A549 (cell line): ENCODE measurements around the gene NPRL2. TPM values are rescaled to one million over a fixed set of nuclear protein-coding genes. Genes with fewer than 3 reads are reported as not detected.

Source experiments
- ATAC-seq, 2 experiments: fragments of 200-7000 bp in 1 of 2; fragments of >200 bp in 1 of 2; cut with Nextera tagmentation in 1 of 2; cut with Tn5 transposase in 1 of 2; 3 replicates each; pipeline versions ENCODE4 v1.8.0 to v1.9.1; 2018 to 2020; ENCODE audit warnings: mild to moderate bottlenecking in 1 of 2, moderate library complexity in 1 of 2
- CTCF ChIA-PET: fragments of 300-600 bp; sonication (Branson Sonifier 250); formaldehyde crosslinking; extraction: SDS; loops from one replicate; lab custom pipeline; 2021; ENCODE audit warnings: antibody characterized with exemption, inconsistent platforms; lab: Yijun Ruan, JAX
- POLR2A ChIA-PET: fragments of 350-600 bp; formaldehyde crosslinking; extraction: SDS; loops from one replicate; lab custom pipeline; 2021; ENCODE audit warnings: antibody characterized with exemption, inconsistent platforms; lab: Yijun Ruan, JAX
- DNase-seq, 2 experiments: peaks; one replicate each; pipeline versions ENCODE4 v3.0.0 to v3.0.0-alpha.2; 2011 to 2016; ENCODE audit warnings: low read depth in 1 of 2, low spot score in 1 of 2
- FAIRE-seq: peaks from 2 replicates; lab custom pipeline; 2011; peaks lifted over from hg19 to GRCh38; lab: Jason Lieb, UNC
- H3K27ac ChIP-seq, 2 experiments: fragments of >200 bp; sonication (Bioruptor Twin); formaldehyde crosslinking; 3 replicates each; pipeline ENCODE4 v1.5.1; 2016 to 2017
- H3K4me1 ChIP-seq: fragments of >200 bp; sonication (Bioruptor Twin); formaldehyde crosslinking; 3 replicates; pipeline ENCODE4 v1.6.1; 2016
- H3K4me2 ChIP-seq: fragments of >200 bp; sonication (Bioruptor Twin); formaldehyde crosslinking; 3 replicates; pipeline ENCODE4 v1.6.1; 2016
- H3K4me3 ChIP-seq: fragments of >200 bp; sonication (Bioruptor Twin); formaldehyde crosslinking; 3 replicates; pipeline ENCODE4 v1.5.1; 2016
- H3K9me3 ChIP-seq: fragments of >200 bp; sonication (Bioruptor Twin); formaldehyde crosslinking; 3 replicates; pipeline ENCODE4 v1.6.1; 2016
- CBX8 ChIP-seq: fragments of 200-600 bp; sonication (generic); IDR thresholded peaks from 2 replicates; pipeline ENCODE4 v1.6.1; 2016
- CHD2 ChIP-seq: fragments of 150-350 bp; IDR thresholded peaks from 2 replicates; pipeline ENCODE4 v1.6.1; 2014; ENCODE audit warnings: low read length; ENCODE audit not compliant: partially characterized antibody
- CHD4 ChIP-seq: fragments of 200-600 bp; sonication (generic); IDR thresholded peaks from 2 replicates; pipeline ENCODE4 v1.6.1; 2016; ENCODE audit warnings: antibody characterized with exemption, mild to moderate bottlenecking, borderline replicate concordance
- EHMT2 ChIP-seq: fragments of 200-600 bp; sonication (generic); IDR thresholded peaks from 2 replicates; pipeline ENCODE4 v1.6.1; 2016; ENCODE audit warnings: antibody characterized with exemption, low read depth, mild to moderate bottlenecking, moderate library complexity
- ESRRA ChIP-seq: fragments of 150-350 bp; IDR thresholded peaks from 2 replicates; pipeline ENCODE4 v1.6.1; 2014; ENCODE audit warnings: mild to moderate bottlenecking, low read length, borderline replicate concordance
- GATA3 ChIP-seq: IDR thresholded peaks from 2 replicates; pipeline ENCODE4 v1.6.1; 2012; ENCODE audit warnings: borderline replicate concordance
- HDAC2 ChIP-seq: fragments of 200-600 bp; sonication (generic); IDR thresholded peaks from 2 replicates; pipeline ENCODE4 v1.6.1; 2016
- HOXA7 ChIP-seq: fragments of 250-450 bp; sonication (Bioruptor Pico); IDR thresholded peaks from 2 replicates; pipeline ENCODE4 v1.5.0; 2020; ENCODE audit warnings: mild to moderate bottlenecking, moderate library complexity
- HOXB5 ChIP-seq: fragments of 250-450 bp; sonication (Bioruptor Pico); IDR thresholded peaks from 2 replicates; pipeline ENCODE4 v1.5.0; 2020; ENCODE audit warnings: mild to moderate bottlenecking, moderate library complexity
- MYC ChIP-seq: IDR thresholded peaks from 2 replicates; pipeline ENCODE4 v1.6.1; 2012; ENCODE audit warnings: mild to moderate bottlenecking, inconsistent platforms, low read length, improper control_type of control experiment, borderline replicate concordance
- NFE2L2 ChIP-seq: fragments of 150-350 bp; conservative IDR thresholded peaks from 2 replicates; pipeline ENCODE4 v1.6.1; 2014; ENCODE audit warnings: low read length
- NPAS2 ChIP-seq: fragments of 250-450 bp; sonication (Bioruptor Pico); IDR thresholded peaks from 2 replicates; pipeline ENCODE4 v1.8.0; 2022; ENCODE audit warnings: mild to moderate bottlenecking, moderate library complexity, borderline replicate concordance
- POLR2AphosphoS2 ChIP-seq: conservative IDR thresholded peaks from 2 replicates; pipeline ENCODE4 v1.6.1; 2012; ENCODE audit warnings: low read length, improper control_type of control experiment, inconsistent platforms
- RAD21 ChIP-seq, 2 experiments: fragments of >200 bp in 1 of 2; sonication (Bioruptor Twin) in 1 of 2; formaldehyde crosslinking in 1 of 2; IDR thresholded peaks in 1 of 2; conservative IDR thresholded peaks in 1 of 2; 2 replicates in 1 of 2; 3 replicates in 1 of 2; pipeline ENCODE4 v1.6.1; 2012 to 2018; ENCODE audit warnings: inconsistent platforms in 1 of 2
- RARB ChIP-seq: fragments of 250-450 bp; sonication (Bioruptor Pico); IDR thresholded peaks from 2 replicates; pipeline ENCODE4 v1.8.0; 2021; ENCODE audit warnings: mild to moderate bottlenecking, moderate library complexity
- RCOR1 ChIP-seq: fragments of 150-350 bp; IDR thresholded peaks from 2 replicates; pipeline ENCODE4 v1.6.1; 2014; ENCODE audit warnings: antibody characterized with exemption, low read length, low read depth
- SREBF2 ChIP-seq: fragments of 450-650 bp; IDR thresholded peaks from 2 replicates; pipeline ENCODE4 v1.6.1; 2014; ENCODE audit warnings: mild to moderate bottlenecking, moderate library complexity
- ZC3H11A ChIP-seq: fragments of 450-650 bp; IDR thresholded peaks from 2 replicates; pipeline ENCODE4 v1.6.1; 2014; ENCODE audit warnings: antibody characterized with exemption, mild to moderate bottlenecking
- WGBS: methylation state at CpG from one replicate; pipeline ENCODE4 v1.1.6; 2017; ENCODE audit errors: missing lambda C conversion rate; 5-methylcytosine and 5-hydroxymethylcytosine counted together
- polyA plus RNA-seq, 4 experiments: library from polyadenylated mRNA; depleted of rRNA in 3 of 4; stranded (reverse); fragments of >200 nt; fragmentation: RNase III in 1 of 4; extraction: RNeasy Plus Mini Kit Qiagen cat#74134 plus additional on column Dnase treatment in 1 of 4; gene quantifications; 2 replicates in 3 of 4; 3 replicates in 1 of 4; pipeline ENCODE4 v1.2.3, GENCODE V29; 2011 to 2017
- TF ChIP-seq, protein P1 (sequence below): fragments of >200 bp; sonication (Bioruptor Twin); formaldehyde crosslinking; IDR thresholded peaks from 3 replicates; pipeline ENCODE4 v1.5.1; 2016
- TF ChIP-seq, protein P2 (sequence below): fragments of 200-600 bp; sonication (generic); IDR thresholded peaks from 2 replicates; pipeline ENCODE4 v1.6.1; 2016; ENCODE audit warnings: antibody characterized with exemption, mild to moderate bottlenecking, moderate library complexity

Gene NPRL2
- polyA plus RNA-seq, 2 of the 4 experiments (the other 2 are of a cell fraction) = 19.5 to 19.9 TPM

DNA sequence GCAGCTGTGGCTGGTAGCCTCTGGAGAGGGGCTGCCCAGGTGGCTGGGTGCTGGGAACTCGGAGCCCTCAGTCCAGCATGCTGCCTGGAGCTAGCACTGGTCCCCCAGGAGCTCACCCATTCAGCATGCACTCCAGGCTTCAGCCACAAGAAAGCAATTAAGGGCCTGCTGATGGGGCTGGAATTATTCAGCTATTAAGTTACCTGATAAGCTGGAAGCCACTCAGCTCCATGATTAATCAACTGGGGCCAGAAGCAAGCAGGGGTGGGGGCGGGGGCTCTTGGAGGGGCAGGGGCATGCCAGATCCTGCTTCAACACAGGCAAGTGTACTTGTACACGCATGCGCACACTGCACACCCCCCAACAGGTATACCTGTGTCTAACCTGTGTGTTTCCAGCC, 30.8 kb upstream of the NPRL2 start (continued):
- TF ChIP-seq, protein P1, sequence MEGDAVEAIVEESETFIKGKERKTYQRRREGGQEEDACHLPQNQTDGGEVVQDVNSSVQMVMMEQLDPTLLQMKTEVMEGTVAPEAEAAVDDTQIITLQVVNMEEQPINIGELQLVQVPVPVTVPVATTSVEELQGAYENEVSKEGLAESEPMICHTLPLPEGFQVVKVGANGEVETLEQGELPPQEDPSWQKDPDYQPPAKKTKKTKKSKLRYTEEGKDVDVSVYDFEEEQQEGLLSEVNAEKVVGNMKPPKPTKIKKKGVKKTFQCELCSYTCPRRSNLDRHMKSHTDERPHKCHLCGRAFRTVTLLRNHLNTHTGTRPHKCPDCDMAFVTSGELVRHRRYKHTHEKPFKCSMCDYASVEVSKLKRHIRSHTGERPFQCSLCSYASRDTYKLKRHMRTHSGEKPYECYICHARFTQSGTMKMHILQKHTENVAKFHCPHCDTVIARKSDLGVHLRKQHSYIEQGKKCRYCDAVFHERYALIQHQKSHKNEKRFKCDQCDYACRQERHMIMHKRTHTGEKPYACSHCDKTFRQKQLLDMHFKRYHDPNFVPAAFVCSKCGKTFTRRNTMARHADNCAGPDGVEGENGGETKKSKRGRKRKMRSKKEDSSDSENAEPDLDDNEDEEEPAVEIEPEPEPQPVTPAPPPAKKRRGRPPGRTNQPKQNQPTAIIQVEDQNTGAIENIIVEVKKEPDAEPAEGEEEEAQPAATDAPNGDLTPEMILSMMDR = no peak
- no peak for TF ChIP-seq CHD2

DNA sequence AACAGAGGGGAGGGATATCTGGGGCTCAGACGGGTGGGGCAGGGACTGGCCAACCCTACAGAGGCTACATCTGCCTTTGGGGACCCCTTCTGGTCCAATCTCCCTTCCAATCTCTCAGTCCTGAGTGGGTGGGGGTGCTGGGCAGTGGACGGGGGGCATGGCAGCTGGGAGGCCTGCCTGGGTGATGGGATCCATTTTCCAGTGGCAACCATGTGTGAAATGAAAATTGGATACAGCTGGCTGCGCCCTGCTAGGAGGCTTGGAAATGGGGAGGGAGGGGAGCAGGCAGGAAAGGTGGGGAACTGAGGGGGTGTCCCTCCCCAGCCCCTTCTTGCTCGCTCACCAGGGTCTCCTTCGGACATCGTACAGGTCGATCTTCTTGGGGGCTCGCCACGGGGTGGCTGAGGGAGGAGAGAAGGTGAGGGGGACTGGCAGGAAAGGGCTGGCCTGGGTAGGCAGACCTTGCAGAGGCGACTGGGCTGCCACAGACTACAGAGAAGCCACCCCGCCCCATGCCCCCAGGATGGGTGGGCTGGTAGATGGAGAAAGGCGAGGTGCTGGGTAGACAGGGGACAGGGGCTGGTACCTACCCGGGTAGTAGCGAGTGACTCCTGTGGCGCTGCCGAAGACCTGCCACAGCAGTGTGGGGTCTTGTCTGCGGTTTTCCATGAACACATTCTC, 30.0 kb upstream of the NPRL2 start:
- Histone ChIP-seq H3K4me3 (no peak overlapping the region), H3K27ac (no peak overlapping the region), H3K4me2 (no peak overlapping the region), H3K9me3 (no peaks in the 10 kb centered on the region), H3K4me1 (no peaks in the 10 kb centered on the region)
- CTCF ChIA-PET = no interaction called here
- TF ChIP-seq, protein P1 = no peak
- TF ChIP-seq ESRRA (no peak), GATA3 (no peak), RCOR1 (no peak), EHMT2 (no peak), HDAC2 (no peak), SREBF2 (no peak), HOXB5 (CRISPR knock-in tag) (no peak), RAD21 (conservative IDR thresholded peaks at IDR 0.05 in 1 of 2, IDR thresholded peaks at IDR 0.05 in 1 of 2) (no peak), NPAS2 (CRISPR knock-in tag) (no peak), CHD4 (no peak), POLR2AphosphoS2 (no peak), HOXA7 (CRISPR knock-in tag) (no peak), NFE2L2 (no peak), CBX8 (no peak), MYC (no peak), RARB (CRISPR knock-in tag) (no peak), ZC3H11A (no peak)
- TF ChIP-seq, protein P2, sequence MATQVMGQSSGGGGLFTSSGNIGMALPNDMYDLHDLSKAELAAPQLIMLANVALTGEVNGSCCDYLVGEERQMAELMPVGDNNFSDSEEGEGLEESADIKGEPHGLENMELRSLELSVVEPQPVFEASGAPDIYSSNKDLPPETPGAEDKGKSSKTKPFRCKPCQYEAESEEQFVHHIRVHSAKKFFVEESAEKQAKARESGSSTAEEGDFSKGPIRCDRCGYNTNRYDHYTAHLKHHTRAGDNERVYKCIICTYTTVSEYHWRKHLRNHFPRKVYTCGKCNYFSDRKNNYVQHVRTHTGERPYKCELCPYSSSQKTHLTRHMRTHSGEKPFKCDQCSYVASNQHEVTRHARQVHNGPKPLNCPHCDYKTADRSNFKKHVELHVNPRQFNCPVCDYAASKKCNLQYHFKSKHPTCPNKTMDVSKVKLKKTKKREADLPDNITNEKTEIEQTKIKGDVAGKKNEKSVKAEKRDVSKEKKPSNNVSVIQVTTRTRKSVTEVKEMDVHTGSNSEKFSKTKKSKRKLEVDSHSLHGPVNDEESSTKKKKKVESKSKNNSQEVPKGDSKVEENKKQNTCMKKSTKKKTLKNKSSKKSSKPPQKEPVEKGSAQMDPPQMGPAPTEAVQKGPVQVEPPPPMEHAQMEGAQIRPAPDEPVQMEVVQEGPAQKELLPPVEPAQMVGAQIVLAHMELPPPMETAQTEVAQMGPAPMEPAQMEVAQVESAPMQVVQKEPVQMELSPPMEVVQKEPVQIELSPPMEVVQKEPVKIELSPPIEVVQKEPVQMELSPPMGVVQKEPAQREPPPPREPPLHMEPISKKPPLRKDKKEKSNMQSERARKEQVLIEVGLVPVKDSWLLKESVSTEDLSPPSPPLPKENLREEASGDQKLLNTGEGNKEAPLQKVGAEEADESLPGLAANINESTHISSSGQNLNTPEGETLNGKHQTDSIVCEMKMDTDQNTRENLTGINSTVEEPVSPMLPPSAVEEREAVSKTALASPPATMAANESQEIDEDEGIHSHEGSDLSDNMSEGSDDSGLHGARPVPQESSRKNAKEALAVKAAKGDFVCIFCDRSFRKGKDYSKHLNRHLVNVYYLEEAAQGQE = no peak
- no peak for ATAC-seq
- WGBS = 50% methylated on average over 15 of the region's 17 CpGs
- FAIRE-seq = no peak
- DNase-seq = no peak
- POLR2A ChIA-PET = no interaction called here
